Measurements from ENCODE around the gene SBF2.

DNA sequence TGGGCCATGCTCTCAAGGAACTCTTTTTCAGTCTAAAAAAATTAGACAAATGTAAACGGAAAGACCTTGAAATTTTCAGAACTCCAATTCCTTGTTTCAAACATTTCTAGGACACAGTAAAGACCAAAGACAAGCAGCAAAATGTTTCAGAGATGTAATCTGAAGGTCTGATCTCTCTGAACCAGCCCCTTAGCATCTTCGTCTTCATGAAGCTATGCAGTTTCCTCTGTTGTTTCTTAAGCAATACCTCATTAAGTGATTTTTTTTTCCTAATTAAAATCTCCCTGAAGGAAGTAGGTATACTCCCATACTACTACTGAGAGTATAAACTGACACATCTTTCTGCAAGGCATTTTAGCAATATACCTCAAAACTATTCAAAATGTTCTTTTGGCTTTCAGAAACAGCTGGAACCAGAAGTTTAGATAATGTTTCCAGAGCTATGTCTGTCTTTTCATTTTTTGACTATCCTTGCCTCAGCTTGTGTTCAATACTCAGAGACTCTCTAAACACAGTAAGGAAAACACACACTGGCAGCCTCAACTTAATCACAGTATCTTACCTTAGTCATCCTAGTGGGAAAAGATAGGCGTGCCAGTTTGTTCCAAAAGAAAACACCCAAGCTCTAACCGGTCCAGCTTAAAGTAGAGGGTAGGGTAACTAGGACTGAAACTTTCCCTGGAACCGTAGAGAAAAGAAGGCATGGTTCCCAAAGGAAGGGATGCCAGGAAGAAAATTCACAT, 25.1 kb downstream of the SBF2 start:
- no peak for TF ChIP-seq CTCF (conservative IDR thresholded peaks at IDR 0.05)
- TF ChIP-seq ZFX (IDR thresholded peaks at IDR 0.05) = no peak

Measured in C4-2B (cell line).